ENCODE measurements around the gene ANKRD53. TPM values are rescaled to one million over a fixed set of nuclear protein-coding genes. Genes with fewer than 3 reads are reported as not detected.

Gene ANKRD53
- total RNA-seq, 4 donors from 2014 or later, result 1.8 to 3.7 TPM; not detected in 2

Small RNA genes within 50 kb of the gene (small RNA-seq; reads per million reads assigned to genes)
- not detected for gene RN7SL160P

Other genes starting within 250 kb of the ANKRD53 start
- gene ADD2, start 210.4 kb upstream of the ANKRD53 start, total RNA-seq, result 1 to 10 TPM in 2 of 4 donors, under 1 TPM in 2; 0.51 to 5.2 (median 2.6) TPM
- not detected for gene FIGLA, start 188.0 kb upstream of the ANKRD53 start, total RNA-seq
- 1 to 10 TPM in 3 of 4 donors, not detected in 1; 2.4 to 5.0 (median 2.6) TPM for gene CLEC4F, start 158.0 kb upstream of the ANKRD53 start, total RNA-seq
- 1 to 10 TPM in 2 of 4 donors, under 1 TPM in 1, not detected in 1; 0.26 to 2.9 (median 2.5) TPM for gene CD207, start 142.8 kb upstream of the ANKRD53 start, total RNA-seq
- gene VAX2, start 78.1 kb upstream of the ANKRD53 start, total RNA-seq, result 1 to 10 TPM in 3 of 4 donors, under 1 TPM in 1; 0.35 to 6.8 (median 2.4) TPM
- 1 to 10 TPM in 2 of 4 donors, not detected in 2; 3.4 to 3.7 TPM for gene ATP6V1B1, start 42.7 kb upstream of the ANKRD53 start, total RNA-seq
- 10 to 100 TPM; 10.2 to 81.8 (median 53.7) TPM for gene TEX261, start 16.2 kb downstream of the ANKRD53 start, total RNA-seq
- 10 to 100 TPM; 17.2 to 69.0 (median 55.1) TPM for gene NAGK, start 90.0 kb downstream of the ANKRD53 start, total RNA-seq
- gene MCEE, start 151.6 kb downstream of the ANKRD53 start, total RNA-seq, result 10 to 100 TPM in 2 of 4 donors, 1 to 10 TPM in 1, not detected in 1; 9.5 to 40.0 (median 23.2) TPM
- gene MPHOSPH10, start 152.0 kb downstream of the ANKRD53 start, total RNA-seq, result 10 to 100 TPM; 14.7 to 43.1 (median 21.0) TPM
- gene PAIP2B, start 248.5 kb downstream of the ANKRD53 start, total RNA-seq, result 10 to 100 TPM in 2 of 4 donors, 1 to 10 TPM in 2; 3.6 to 12.9 (median 8.7) TPM

All from uterus (tissue), 4 donors.